Activated T-cell treated with anti-CD3 and anti-CD28 coated beads, Interleukin-2, amount 50 U/mL, for 72 hours (primary cell): ENCODE data around the gene KIAA0825. TPM values are rescaled to one million over a fixed set of nuclear protein-coding genes. Genes with fewer than 3 reads are reported as not detected.

Experiments used
- ATAC-seq, 2 donors: fragments of 150-1000 bp; cut with Tn5 transposase; replicated peaks in 1 of 2; 2 replicates each; pipeline ENCODE4 v1.10.0; 2021; ENCODE audit warnings: moderate library complexity in 2 of 2, mild to moderate bottlenecking in 1 of 2
- DNase-seq, 2 donors: peaks; one replicate each; pipeline ENCODE4 v3.0.0; 2021 to 2022; ENCODE audit warnings: mixed read lengths in 1 of 2
- H3K27ac Mint-ChIP-seq: one replicate; pipeline ENCODE4 v1.8.0; 2022; ENCODE audit warnings: mild to moderate bottlenecking, moderate library complexity, mixed read lengths
- H3K27me3 Mint-ChIP-seq: one replicate; pipeline ENCODE4 v1.8.0; 2022; ENCODE audit warnings: low read depth, mixed read lengths
- H3K36me3 Mint-ChIP-seq, 2 donors: one replicate each; pipeline ENCODE4 v1.8.0; 2022; ENCODE audit warnings: mixed read lengths in 2 of 2, mild to moderate bottlenecking in 1 of 2; ENCODE audit not compliant: insufficient read depth in 2 of 2
- H3K4me1 Mint-ChIP-seq: one replicate; pipeline ENCODE4 v1.8.0; 2022; ENCODE audit warnings: low read depth, mixed read lengths
- H3K4me3 Mint-ChIP-seq, 2 donors: one replicate each; pipeline ENCODE4 v1.8.0; 2022; ENCODE audit warnings: mild to moderate bottlenecking in 2 of 2, mixed read lengths in 2 of 2, moderate library complexity in 2 of 2
- H3K9me3 Mint-ChIP-seq, 2 donors: one replicate each; pipeline ENCODE4 v1.8.0; 2022; ENCODE audit warnings: mixed read lengths in 2 of 2
- total RNA-seq, 2 donors: library from RNA; stranded (reverse); gene quantifications; one replicate each; pipeline ENCODE4 v1.2.3, GENCODE V29; 2022

KIAA0825 gene
- total RNA-seq, 2 donors from 2014 or later = 1.0 to 1.1 TPM

GRCh38 chr5:94274707-94275106 is 343.7 kb downstream of the KIAA0825 start:
- no peak for DNase-seq
- H3K4me1 Mint-ChIP-seq = no peaks in the 10 kb centered on the region
- H3K27me3 Mint-ChIP-seq = no peaks in the 10 kb centered on the region
- H3K36me3 Mint-ChIP-seq = no peaks in the 10 kb centered on the region
- H3K27ac Mint-ChIP-seq = no peak overlapping the region
- ATAC-seq = no peak
- H3K9me3 Mint-ChIP-seq = peaks cover 0 to under 1% of the 10 kb centered on the region in 2 donors
- no peak overlapping the region for H3K4me3 Mint-ChIP-seq

DNA sequence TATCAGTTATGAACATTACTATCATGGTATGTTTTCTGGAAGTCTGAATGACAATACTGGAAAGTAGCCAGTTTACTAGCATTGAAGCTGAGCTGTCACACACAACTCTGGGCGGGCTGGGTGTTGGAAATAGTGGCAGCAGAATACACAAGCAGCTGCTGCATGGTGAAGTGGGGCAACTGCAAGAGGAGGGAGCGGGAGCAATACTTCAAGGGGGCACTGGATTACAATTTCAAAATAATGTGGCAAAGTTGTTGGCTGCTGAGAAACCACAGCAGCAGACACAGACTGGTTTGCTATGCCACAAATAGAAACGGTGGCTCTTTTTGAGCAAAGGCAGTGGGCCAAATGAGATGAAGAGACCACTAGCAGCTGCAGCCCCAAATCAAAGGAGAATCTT is 350.2 kb downstream of the KIAA0825 start:
- DNase-seq (no peak), ATAC-seq (no peak)
- peaks cover 2 to 3% of the 10 kb centered on the region in 2 donors for H3K9me3 Mint-ChIP-seq
- no peaks in the 10 kb centered on the region for H3K27me3 Mint-ChIP-seq
- H3K36me3 Mint-ChIP-seq = no peaks in the 10 kb centered on the region
- H3K4me3 Mint-ChIP-seq = no peak overlapping the region
- H3K27ac Mint-ChIP-seq = no peak overlapping the region
- peaks cover 3% of the 10 kb centered on the region for H3K4me1 Mint-ChIP-seq

DNA sequence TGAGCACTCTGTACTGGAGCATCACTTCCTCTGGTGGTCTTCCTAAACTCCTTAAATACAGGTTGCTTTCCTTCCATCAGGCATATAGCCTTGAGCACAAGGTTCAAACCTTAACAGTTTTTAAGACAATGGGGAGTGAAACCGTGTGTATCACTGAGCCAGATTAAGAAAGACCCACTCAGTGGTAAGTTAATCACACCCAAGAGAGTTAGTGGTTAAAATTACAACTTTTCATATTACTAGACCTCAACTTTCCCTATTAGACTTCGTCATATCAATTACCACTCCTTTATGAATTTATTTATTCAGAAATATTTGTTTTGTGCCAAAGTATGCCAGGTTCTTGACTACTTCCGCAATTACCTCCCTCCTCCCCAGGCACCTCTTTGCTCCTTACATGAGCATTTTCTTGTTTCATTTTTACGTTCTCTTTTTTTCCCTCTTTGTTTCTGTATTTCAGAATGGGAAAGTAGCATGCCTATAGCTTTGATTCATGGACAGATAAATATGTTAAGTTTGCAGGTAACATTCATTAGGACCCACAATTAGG is 351.0 kb downstream of the KIAA0825 start:
- H3K9me3 Mint-ChIP-seq = peaks cover 2 to 3% of the 10 kb centered on the region in 2 donors
- peaks cover 7% of the 10 kb centered on the region for H3K4me1 Mint-ChIP-seq

DNA sequence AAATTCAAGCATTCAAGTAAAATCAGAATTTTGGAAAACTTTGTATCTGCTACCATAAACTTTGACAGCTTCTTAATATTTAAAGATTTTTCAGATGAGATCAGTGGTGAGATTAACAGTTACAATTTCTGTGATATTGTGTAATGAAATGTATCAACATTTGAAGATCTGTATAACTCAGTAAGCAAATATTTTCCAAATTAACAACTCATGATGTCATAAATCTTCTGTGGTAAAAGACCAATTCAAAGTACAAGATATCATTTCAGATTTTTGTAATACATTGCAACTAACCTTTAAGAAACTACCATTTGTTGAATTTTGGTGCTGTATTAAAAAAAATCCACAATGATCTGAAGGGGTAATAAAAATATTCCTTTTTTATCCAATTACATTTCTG is 352.2 kb downstream of the KIAA0825 start:
- H3K36me3 Mint-ChIP-seq = no peaks in the 10 kb centered on the region
- DNase-seq = no peak
- H3K4me3 Mint-ChIP-seq = no peak overlapping the region
- no peak overlapping the region for H3K27ac Mint-ChIP-seq
- H3K9me3 Mint-ChIP-seq = peaks cover 2 to 3% of the 10 kb centered on the region in 2 donors
- H3K27me3 Mint-ChIP-seq = no peaks in the 10 kb centered on the region
- no peak for ATAC-seq
- peaks cover 7% of the 10 kb centered on the region for H3K4me1 Mint-ChIP-seq

More for the DNA sequence above, 351.0 kb downstream of the KIAA0825 start:
- no peak for ATAC-seq
- no peak for DNase-seq
- Mint-ChIP-seq H3K4me3 (no peak overlapping the region), H3K36me3 (no peaks in the 10 kb centered on the region), H3K27me3 (no peaks in the 10 kb centered on the region), H3K27ac (no peak overlapping the region)

DNA sequence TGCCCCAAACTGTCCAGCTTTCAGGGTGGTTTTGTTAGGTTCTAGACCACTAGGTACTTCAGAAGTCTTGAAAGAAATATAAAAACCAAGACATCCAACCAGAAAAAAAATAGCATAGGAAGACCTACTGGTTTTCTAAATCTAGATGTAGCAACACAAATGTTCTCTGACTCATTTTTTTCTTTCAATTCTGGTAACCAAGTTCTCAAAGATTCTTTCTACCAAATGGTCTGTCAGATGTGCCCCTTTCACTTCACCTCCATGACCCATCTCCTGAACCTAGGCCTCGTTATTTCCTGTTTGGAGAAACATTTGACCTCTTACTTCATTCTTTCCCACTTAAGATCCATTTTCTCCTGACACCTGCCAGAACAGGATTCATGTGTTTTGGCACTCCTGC is 355.3 kb downstream of the KIAA0825 start:
- Mint-ChIP-seq H3K27ac (no peak overlapping the region), H3K4me3 (no peak overlapping the region)

DNA sequence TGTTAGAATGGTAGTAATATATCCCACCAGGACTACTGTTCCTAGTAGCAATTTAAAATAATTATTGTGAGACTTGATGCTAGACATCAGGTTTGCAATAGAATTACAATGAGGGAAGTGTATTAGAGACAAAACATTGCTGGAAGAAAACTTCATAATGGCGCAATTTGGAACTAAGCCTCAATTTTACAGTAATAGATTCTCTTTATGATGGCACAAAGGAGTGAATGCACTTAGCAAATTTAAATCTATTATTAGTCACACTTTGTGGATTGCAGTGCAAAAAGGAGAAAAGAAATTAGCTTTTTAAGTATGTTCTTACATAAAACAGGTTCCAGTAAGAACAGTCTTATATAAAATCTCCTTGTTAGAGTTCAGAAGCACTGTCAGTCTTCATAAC is 358.3 kb downstream of the KIAA0825 start:
- no peak overlapping the region for H3K4me3 Mint-ChIP-seq
- H3K36me3 Mint-ChIP-seq = no peaks in the 10 kb centered on the region
- H3K27ac Mint-ChIP-seq = no peak overlapping the region
- DNase-seq (no peak), ATAC-seq (no peak)
- H3K9me3 Mint-ChIP-seq = peaks cover 0 to 2% of the 10 kb centered on the region in 2 donors
- H3K27me3 Mint-ChIP-seq = no peaks in the 10 kb centered on the region
- H3K4me1 Mint-ChIP-seq = peaks cover 7% of the 10 kb centered on the region

More for the DNA sequence above, 355.3 kb downstream of the KIAA0825 start:
- Mint-ChIP-seq H3K27me3 (no peaks in the 10 kb centered on the region), H3K9me3 (peaks cover 0 to 2% of the 10 kb centered on the region in 2 donors), H3K36me3 (no peaks in the 10 kb centered on the region), H3K4me1 (peaks cover 7% of the 10 kb centered on the region)
- no peak for DNase-seq
- ATAC-seq = no peak

DNA sequence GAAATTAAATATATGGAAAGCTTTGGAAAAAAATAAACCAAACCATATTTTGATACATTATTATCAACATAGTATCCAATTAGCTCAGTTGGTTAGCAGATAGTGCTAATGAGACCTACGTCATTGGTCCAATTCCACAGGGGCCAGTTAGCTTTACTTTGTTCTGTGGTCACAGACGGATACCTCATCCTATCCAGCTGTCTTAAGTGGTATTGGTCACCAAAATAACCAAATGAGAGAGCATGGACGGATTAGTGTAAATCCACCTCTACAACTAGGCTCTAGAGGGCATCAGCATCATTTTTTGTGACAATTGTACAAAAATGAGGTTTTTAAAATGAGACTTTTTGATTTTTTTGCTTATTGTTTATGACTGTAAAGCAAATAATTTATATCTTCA is 364.2 kb downstream of the KIAA0825 start:
- Mint-ChIP-seq H3K27ac (no peak overlapping the region), H3K4me3 (no peak overlapping the region), H3K36me3 (no peaks in the 10 kb centered on the region), H3K27me3 (no peaks in the 10 kb centered on the region), H3K4me1 (no peaks in the 10 kb centered on the region), H3K9me3 (no peaks in the 10 kb centered on the region)
- DNase-seq (no peak), ATAC-seq (no peak)

DNA sequence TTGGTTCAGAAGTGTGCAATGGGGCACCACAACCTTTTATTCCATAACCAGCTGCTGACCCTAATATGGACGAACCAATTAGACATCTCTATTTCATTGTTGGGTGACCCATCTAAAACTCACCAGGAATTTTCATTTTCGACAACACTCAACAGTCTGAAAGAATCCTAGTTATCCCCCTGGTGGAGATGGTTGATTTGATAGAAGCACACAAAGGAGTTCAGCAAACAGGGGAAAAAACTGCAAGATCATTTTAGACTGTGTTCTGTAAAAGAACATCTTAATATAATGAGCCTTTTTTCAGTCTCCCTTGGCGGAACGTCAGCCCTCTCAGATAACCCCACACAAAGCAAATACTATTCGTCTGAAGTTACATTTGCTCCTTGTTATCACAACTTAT is 367.4 kb downstream of the KIAA0825 start:
- Mint-ChIP-seq H3K4me1 (no peaks in the 10 kb centered on the region), H3K9me3 (no peaks in the 10 kb centered on the region), H3K27me3 (no peaks in the 10 kb centered on the region), H3K27ac (no peak overlapping the region), H3K4me3 (no peak overlapping the region), H3K36me3 (no peaks in the 10 kb centered on the region)
- ATAC-seq (no peak), DNase-seq (no peak)

- H3K36me3 Mint-ChIP-seq = no peaks in the 10 kb centered on the region
- DNase-seq = no peak
These were observed 369.0 kb downstream of the KIAA0825 start for GRCh38 chr5:94249430-94249829.

DNA sequence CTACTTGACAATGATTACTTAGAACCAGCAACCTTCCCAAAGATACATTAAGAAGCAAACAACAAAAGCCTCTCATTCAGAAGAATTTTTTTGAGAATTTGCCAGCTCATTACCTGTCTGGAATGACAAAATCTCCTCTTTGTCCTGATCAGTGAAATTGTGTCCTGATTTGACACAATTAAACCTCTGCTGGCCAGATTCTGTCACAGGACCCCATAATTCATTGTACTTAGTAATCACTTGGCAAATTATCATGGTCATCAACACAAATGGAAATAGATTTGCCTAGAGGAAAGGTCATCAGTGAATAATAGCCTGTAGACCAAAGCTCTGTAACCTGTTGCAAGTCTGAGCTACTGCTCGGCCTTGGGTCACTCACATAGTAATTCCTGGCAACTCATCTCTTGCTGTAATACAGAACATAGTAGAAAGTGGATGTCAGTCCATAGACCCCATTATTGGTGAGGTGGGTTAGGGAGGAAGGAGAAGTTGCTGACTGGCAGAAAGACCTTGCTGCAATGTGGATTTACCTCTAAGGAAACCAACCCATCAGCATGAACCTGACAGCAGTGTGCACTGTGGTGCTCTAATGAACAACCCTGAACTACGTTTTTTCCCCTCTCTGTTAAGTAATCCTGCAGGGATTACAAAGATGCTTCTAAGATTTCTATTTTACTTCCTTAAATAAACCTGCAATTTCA is 370.1 kb downstream of the KIAA0825 start:
- Mint-ChIP-seq H3K36me3 (no peaks in the 10 kb centered on the region), H3K4me1 (no peaks in the 10 kb centered on the region), H3K27ac (no peak overlapping the region), H3K4me3 (no peak overlapping the region), H3K9me3 (no peaks in the 10 kb centered on the region), H3K27me3 (no peaks in the 10 kb centered on the region)
- no peak for ATAC-seq
- no peak for DNase-seq

More at GRCh38 chr5:94249430-94249829, 369.0 kb downstream of the KIAA0825 start:
- no peaks in the 10 kb centered on the region for H3K4me1 Mint-ChIP-seq
- no peak overlapping the region for H3K4me3 Mint-ChIP-seq
- ATAC-seq = no peak
- no peak overlapping the region for H3K27ac Mint-ChIP-seq
- H3K9me3 Mint-ChIP-seq = no peaks in the 10 kb centered on the region
- H3K27me3 Mint-ChIP-seq = no peaks in the 10 kb centered on the region

- Mint-ChIP-seq H3K27ac (no peak overlapping the region), H3K36me3 (no peaks in the 10 kb centered on the region), H3K27me3 (no peaks in the 10 kb centered on the region), H3K4me1 (no peaks in the 10 kb centered on the region), H3K9me3 (no peaks in the 10 kb centered on the region), H3K4me3 (no peak overlapping the region)
- DNase-seq (peak; percentile 6 to 8), ATAC-seq (peak; percentile 83 to 85)
These were observed 372.8 kb downstream of the KIAA0825 start for GRCh38 chr5:94245608-94246007.

DNA sequence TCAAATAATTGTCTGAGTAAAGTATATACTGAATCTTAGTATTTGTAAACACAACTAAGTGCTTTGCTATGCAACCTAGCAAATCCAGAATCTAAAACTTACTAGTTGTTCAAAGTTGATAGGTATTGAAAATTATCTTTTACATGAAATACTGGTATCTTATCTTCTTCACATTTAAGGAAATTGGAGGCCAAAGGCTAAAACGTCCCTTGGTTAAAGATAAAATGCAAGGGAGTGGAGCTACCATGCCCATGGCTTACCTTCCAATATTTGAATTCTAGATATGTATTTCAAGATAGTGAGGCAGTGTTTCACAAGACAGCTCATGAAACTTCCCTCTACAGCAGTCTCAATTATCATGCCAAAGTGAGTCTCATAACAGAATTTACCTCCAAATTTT is 373.5 kb downstream of the KIAA0825 start:
- Mint-ChIP-seq H3K27me3 (no peaks in the 10 kb centered on the region), H3K27ac (no peak overlapping the region), H3K4me3 (no peak overlapping the region), H3K36me3 (no peaks in the 10 kb centered on the region), H3K4me1 (no peaks in the 10 kb centered on the region), H3K9me3 (no peaks in the 10 kb centered on the region)
- ATAC-seq = no peak
- no peak for DNase-seq

- Mint-ChIP-seq H3K4me3 (no peak overlapping the region), H3K4me1 (no peaks in the 10 kb centered on the region), H3K9me3 (no peaks in the 10 kb centered on the region), H3K27me3 (no peaks in the 10 kb centered on the region), H3K36me3 (no peaks in the 10 kb centered on the region), H3K27ac (no peak overlapping the region)
- DNase-seq (no peak), ATAC-seq (no peak)
These were observed 374.8 kb downstream of the KIAA0825 start for GRCh38 chr5:94243612-94244011.
